HG03097 (cell line): ENCODE measurements around the gene CSF1R.
"Not testable (repeated sequence)": the region's sequence is repeated elsewhere in the genome, so short reads cannot be mapped to it uniquely, and the experiment has no call there.

Experiments used
- ATAC-seq: cut with Tn5 transposase; IDR thresholded peaks from one replicate; pipeline ENCODE4 v1.9.1; 2021; ENCODE audit not compliant: unreplicated experiment, low FRiP score

Gene CSF1R

GRCh38 chr5:150105928-150106615 lies 19.7 kb upstream of the CSF1R start:
- no peak for ATAC-seq

- no peak for ATAC-seq
Observed at GRCh38 chr5:150104550-150104870, 18.2 kb upstream of the CSF1R start.

- ATAC-seq: no peak
Observed at GRCh38 chr5:150103678-150104549, 17.6 kb upstream of the CSF1R start.

GRCh38 chr5:150101023-150101422 lies 14.7 kb upstream of the CSF1R start:
- ATAC-seq: no peak

GRCh38 chr5:150097152-150097551 lies 10.8 kb upstream of the CSF1R start:
- ATAC-seq: no peak

GRCh38 chr5:150092159-150092787 lies 5.9 kb upstream of the CSF1R start:
- ATAC-seq: no peak

DNA sequence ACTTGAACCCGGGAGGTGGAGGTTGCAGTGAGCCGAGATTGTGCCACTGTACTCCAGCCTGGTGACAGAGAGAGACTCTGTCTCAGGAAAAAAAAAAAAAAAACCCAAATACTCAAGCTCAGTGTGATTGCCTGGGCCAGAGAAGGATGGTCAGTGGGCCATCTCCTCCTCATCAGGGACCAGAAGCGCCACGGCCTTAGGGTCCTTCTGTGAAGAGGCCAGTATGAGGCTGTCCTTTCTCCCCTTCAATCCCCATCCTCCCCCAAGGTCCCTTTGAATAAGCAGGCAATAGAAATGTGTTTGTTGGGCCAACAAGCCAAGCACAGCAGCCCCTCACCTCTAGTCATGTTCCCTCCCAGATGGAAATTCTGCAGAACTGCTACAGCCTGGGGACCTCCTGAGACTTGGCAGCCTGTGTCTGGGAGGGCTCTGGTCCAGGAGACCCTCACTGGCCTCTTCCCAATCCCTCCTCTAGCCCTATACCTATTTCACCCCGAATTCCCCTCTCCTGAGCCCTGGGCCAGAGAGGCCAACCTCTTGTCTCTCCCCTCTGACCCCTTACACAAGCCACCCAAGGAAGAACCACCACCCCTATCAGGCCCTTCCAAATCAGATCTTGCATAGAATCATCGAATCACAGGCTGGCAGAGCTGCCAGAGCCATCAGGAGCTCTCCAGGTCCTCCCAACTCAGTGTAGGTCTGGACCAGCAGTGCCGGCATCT lies 1.0 kb downstream of the CSF1R start:
- no peak for ATAC-seq

GRCh38 chr5:150084754-150085153 lies 1.6 kb downstream of the CSF1R start:
- ATAC-seq: not testable (repeated sequence)

DNA sequence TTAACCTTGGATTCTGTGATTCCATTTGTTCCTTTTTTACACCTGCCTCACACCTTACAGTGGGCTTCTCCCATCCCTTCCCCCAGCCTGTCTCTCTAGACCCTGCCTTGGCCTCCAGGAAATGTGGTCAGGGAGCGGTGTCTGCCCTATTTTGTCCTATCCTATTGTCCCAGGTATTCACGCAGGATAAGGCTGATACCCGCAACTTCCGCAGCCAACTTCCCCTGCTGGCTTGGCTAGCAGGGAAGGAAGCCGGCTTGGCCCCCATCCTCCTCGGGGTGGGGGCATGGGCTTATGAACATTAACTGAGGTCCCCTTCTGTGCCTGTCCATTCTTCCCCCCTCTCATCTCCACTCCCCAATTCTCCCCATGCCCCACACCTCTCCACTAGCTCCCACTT lies 3.5 kb downstream of the CSF1R start:
- ATAC-seq: no peak

- no peak for ATAC-seq
Observed at GRCh38 chr5:150082374-150082773, 4.0 kb downstream of the CSF1R start.

DNA sequence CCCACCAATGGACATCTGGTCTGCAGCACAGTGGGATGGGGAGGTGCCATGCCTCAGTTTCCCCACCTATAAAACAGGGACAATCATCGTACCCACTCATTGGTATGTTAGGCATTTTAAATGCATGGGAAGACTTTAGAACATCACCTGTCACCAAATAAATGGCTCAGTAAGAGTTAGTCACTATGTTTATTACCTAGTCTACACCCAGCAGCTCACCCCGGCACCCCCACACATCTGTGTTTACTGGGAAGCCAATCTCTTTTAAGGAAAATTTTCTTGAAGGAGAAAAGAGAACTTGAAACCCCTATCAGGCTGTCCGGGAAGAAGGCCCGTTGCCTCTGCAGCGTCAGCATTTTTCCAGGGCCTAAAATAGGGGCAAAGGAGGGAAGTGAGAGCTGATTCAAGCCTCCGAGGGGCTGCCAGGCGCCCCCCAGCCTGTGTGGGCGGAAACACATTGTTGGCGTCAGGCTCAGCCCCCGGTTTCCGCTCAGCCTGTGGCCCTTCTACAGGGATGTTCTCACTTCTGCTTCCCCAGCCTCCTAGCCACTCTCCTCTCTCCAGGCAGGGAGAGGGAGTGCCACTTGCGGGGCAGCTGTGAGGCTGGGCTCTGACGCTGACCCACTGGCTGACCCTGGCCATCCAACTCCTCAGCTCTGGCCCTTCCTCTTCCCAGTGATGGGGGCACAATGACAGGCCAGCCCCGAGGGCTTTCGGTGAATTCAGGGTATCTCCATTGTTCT lies 4.6 kb downstream of the CSF1R start:
- ATAC-seq: peak; percentile 63

GRCh38 chr5:150080696-150081435 lies 5.5 kb downstream of the CSF1R start:
- no peak for ATAC-seq

DNA sequence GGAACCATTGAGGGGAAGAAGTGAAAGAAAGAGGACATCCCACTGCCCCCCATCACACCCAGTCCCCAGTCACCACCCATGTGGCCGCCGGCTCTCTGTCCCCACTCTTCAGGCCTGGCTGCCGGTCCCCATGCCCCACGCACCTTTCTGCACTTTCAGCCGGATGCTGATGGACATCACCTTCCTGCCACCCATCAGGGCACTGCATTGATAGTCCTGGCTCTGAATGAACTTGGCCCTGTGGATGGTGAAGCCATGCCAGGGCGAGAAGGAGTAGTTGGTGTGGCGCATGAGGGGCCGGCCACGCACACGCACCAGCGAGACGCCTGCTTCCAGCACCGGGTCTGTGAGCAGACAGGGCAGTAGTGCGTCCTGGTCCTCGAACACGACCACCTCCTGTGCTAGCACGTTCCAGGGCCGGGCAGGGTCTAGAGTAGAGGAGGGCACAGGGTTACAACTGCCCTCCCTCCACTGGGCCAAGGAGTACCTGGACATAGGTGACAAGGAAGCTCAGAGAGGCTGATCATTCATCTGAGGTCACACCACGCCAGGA lies 6.4 kb downstream of the CSF1R start:
- ATAC-seq: no peak

DNA sequence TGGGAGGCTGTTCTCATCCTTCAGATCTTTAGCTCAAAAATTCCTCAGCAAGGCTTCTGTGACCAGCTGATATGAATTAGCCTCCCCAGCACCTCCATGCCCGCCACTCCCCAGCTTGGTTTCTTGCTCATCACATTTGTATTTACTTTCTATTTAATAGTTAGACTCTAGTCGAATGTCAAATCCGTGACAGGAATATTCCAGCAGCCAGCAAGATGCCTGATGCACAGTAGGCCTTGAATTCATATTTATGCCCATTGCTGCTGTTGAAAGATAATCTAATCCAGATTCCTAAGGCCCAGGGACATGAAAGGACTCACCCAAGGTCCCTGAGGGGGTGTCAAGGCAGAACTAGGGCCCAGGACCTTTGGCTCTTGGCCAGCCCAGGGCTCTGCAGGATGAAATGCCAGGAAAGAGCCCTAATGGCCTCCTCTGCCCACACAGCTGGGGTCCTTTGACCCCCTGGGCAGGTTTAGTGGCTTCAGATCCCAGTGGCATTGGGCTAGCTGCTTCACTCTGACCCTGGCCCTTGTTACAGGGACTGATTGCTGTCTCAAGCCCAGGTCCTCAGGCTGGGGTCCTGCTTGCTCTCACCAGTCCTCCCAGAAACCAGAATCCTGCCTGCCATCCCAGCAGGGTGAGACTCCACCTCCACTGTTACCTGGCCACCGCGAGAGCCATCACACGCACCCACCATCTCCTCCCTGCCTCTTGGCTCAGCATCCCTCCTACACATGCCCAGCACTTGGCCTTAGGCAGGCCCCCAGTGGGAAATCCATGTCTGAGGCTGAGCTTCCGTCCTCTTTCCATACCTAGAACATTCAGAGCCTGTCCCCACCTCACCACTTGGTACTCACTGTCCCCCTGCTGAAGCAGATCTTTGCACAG lies 7.3 kb downstream of the CSF1R start:
- no peak for ATAC-seq

GRCh38 chr5:150077996-150078801 lies 8.2 kb downstream of the CSF1R start:
- no peak for ATAC-seq

- ATAC-seq: no peak
Observed at GRCh38 chr5:150077060-150077459, 9.3 kb downstream of the CSF1R start.

DNA sequence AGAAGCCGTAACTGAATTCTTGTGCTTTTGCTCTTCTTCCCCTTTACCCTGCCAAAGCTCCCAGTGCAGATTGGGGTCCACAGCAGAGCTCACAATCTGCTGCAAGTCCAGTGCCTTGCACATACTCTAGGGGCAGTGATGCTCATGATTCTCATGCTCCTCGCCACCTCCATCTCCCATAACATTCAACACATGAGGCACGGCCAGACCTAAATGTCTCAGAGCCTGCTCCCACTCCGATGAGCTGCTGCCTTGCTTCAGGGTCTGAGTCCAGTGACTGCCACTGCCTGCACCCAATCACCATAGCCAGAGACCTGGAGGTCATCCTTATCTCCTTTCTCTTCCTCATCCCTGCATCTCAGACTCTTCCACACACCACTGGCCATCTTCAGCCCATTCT lies 10.5 kb downstream of the CSF1R start:
- ATAC-seq: no peak

GRCh38 chr5:150075233-150075632 lies 11.1 kb downstream of the CSF1R start:
- ATAC-seq: no peak
